Stomach (tissue), 4 donors: ENCODE results near the gene CDC6.

Source experiments
- EP300 ChIP-seq: sonication (generic); formaldehyde crosslinking; IDR thresholded peaks from one replicate; pipeline ENCODE4 v1.6.1; 2017; ENCODE audit warnings: antibody characterized with exemption
- POLR2A ChIP-seq, 4 donors: fragments of 450-650 bp; IDR thresholded peaks; one replicate each; pipeline ENCODE4 v1.6.1; 2016; ENCODE audit warnings: antibody characterized with exemption in 4 of 4, control low read depth in 2 of 4, mild to moderate bottlenecking in 1 of 4, moderate library complexity in 1 of 4
- POLR2AphosphoS5 ChIP-seq, 3 donors: sonication (generic); formaldehyde crosslinking; IDR thresholded peaks; one replicate each; pipeline ENCODE4 v1.6.1; 2016; ENCODE audit warnings: antibody characterized with exemption in 3 of 3
- TF ChIP-seq, protein P1 (sequence below), 7 experiments: fragments of 450-650 bp in 4 of 7; fragments of 200-600 bp in 3 of 7; sonication (generic) in 3 of 7; IDR thresholded peaks; one replicate each; pipeline ENCODE4 v1.5.1; 2016 to 2019; ENCODE audit warnings: antibody characterized with exemption in 7 of 7, control low read depth in 2 of 7, mild to moderate bottlenecking in 1 of 7

DNA sequence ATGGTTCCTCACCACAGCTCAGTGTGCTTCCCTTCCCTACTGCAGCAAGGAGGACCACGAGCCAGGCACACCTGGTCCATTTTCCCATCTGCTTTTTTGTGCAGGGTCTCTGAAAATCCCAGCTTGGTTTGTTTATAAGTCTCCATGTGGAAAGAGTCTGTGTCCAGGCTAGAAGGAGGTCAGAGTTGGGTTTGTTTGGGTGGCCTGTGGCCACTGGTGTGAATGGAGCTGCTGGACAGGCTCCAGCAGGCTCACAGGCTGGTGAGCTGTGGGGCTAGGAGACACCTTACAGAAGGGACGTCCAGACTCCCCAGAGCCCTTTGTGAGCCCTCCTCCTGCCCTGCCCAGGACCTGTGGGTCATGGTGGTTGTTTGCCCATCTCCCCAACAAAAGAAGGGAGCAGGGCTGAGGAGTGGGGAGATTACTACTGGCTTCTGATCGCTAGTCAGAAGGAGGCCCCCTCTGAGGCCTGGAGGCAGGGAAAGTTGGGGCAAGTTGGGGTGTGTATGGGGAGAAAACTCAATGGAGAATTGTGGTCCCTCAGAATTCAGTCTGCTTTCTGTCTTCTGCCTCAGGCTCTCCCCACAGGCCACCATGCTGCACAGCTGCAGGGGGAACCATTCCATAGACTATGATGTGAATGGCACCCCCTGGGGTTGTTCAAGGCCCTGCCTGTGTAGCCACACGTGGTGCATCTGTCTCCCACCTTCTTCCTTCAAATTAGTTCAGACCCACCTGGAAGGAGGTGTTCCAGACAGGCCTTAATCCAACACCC is 25.4 kb downstream of the CDC6 start:
- TF ChIP-seq, protein P1, sequence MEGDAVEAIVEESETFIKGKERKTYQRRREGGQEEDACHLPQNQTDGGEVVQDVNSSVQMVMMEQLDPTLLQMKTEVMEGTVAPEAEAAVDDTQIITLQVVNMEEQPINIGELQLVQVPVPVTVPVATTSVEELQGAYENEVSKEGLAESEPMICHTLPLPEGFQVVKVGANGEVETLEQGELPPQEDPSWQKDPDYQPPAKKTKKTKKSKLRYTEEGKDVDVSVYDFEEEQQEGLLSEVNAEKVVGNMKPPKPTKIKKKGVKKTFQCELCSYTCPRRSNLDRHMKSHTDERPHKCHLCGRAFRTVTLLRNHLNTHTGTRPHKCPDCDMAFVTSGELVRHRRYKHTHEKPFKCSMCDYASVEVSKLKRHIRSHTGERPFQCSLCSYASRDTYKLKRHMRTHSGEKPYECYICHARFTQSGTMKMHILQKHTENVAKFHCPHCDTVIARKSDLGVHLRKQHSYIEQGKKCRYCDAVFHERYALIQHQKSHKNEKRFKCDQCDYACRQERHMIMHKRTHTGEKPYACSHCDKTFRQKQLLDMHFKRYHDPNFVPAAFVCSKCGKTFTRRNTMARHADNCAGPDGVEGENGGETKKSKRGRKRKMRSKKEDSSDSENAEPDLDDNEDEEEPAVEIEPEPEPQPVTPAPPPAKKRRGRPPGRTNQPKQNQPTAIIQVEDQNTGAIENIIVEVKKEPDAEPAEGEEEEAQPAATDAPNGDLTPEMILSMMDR (IDR thresholded peaks at IDR 0.05), result no peak
- TF ChIP-seq POLR2AphosphoS5 (IDR thresholded peaks at IDR 0.05) (no peak), POLR2A (IDR thresholded peaks at IDR 0.05) (no peak), EP300 (no peak)
